Erythroblast (primary cell): Measurements from ENCODE around the gene ANO10.

ENCODE experiments used
- GATA1 ChIP-seq: IDR thresholded peaks from 2 replicates; pipeline ENCODE4 v1.6.1; 2011; ENCODE audit warnings: low read depth, mild to moderate bottlenecking, control low read depth, low read length, moderate library complexity
- POLR2A ChIP-seq: IDR thresholded peaks from 2 replicates; pipeline ENCODE4 v1.6.1; 2011; ENCODE audit warnings: mild to moderate bottlenecking, low read length

- no peak for TF ChIP-seq POLR2A
- TF ChIP-seq GATA1, result no peak
Observed at GRCh38 chr3:43451670-43452254, 170.0 kb downstream of the ANO10 start.
